ENCODE measurements around the gene POU2AF1.

The POU2AF1 gene

GRCh38 chr11:111421251-111421650 lies 42.2 kb upstream of the POU2AF1 start:
- no peak overlapping the region for H3K4me3 ChIP-seq (replicated peaks; ENCODE audit: low read depth, low read length)
- DNase-seq (ENCODE audit: extremely low read depth, low read depth), result no peak
- TF ChIP-seq CTCF (IDR thresholded peaks at IDR 0.05; ENCODE audit: low read depth, low read length, missing control alignments), result no peak

- TF ChIP-seq CTCF (IDR thresholded peaks at IDR 0.05; ENCODE audit: low read depth, low read length, missing control alignments), result no peak
- H3K4me3 ChIP-seq (replicated peaks; ENCODE audit: low read depth, low read length), result no peak overlapping the region
- DNase-seq (ENCODE audit: extremely low read depth, low read depth), result no peak
Observed at GRCh38 chr11:111419641-111420327, 40.7 kb upstream of the POU2AF1 start.

- TF ChIP-seq CTCF (IDR thresholded peaks at IDR 0.05; ENCODE audit: low read depth, low read length, missing control alignments), result no peak
- H3K4me3 ChIP-seq (replicated peaks; ENCODE audit: low read depth, low read length), result no peak overlapping the region
- no peak for DNase-seq (ENCODE audit: extremely low read depth, low read depth)
Observed at GRCh38 chr11:111419181-111419580, 40.1 kb upstream of the POU2AF1 start.

GRCh38 chr11:111418436-111418787 lies 39.3 kb upstream of the POU2AF1 start:
- no peak for TF ChIP-seq CTCF (IDR thresholded peaks at IDR 0.05; ENCODE audit: low read depth, low read length, missing control alignments)
- H3K4me3 ChIP-seq (replicated peaks; ENCODE audit: low read depth, low read length), result no peak overlapping the region
- no peak for DNase-seq (ENCODE audit: extremely low read depth, low read depth)

- peak; percentile 87 for DNase-seq (ENCODE audit: extremely low read depth, low read depth)
- TF ChIP-seq CTCF (IDR thresholded peaks at IDR 0.05; ENCODE audit: low read depth, low read length, missing control alignments), result no peak
- no peak overlapping the region for H3K4me3 ChIP-seq (replicated peaks; ENCODE audit: low read depth, low read length)
Observed at GRCh38 chr11:111417766-111418435, 38.8 kb upstream of the POU2AF1 start.

- DNase-seq (ENCODE audit: extremely low read depth, low read depth), result no peak
- TF ChIP-seq CTCF (IDR thresholded peaks at IDR 0.05; ENCODE audit: low read depth, low read length, missing control alignments), result no peak
- no peak overlapping the region for H3K4me3 ChIP-seq (replicated peaks; ENCODE audit: low read depth, low read length)
Observed at GRCh38 chr11:111417011-111417765, 38.1 kb upstream of the POU2AF1 start.
